BJ (cell line): ENCODE measurements around the gene BTF3L4. TPM values are rescaled to one million over a fixed set of nuclear protein-coding genes. Genes with fewer than 3 reads are reported as not detected.
"Not testable (repeated sequence)": the region's sequence is repeated elsewhere in the genome, so short reads cannot be mapped to it uniquely, and the experiment has no call there.

Experiments used
- CTCF ChIA-PET: fragments of 350-600 bp; formaldehyde crosslinking; extraction: SDS; loops from one replicate; lab custom pipeline; 2021; ENCODE audit warnings: antibody characterized with exemption, inconsistent platforms; lab: Yijun Ruan, JAX
- POLR2A ChIA-PET: fragments of 300-600 bp; sonication (Branson Sonifier 250); formaldehyde crosslinking; extraction: SDS; loops from one replicate; lab custom pipeline; 2021; ENCODE audit warnings: antibody characterized with exemption; lab: Charles Lee
- DNase-seq: peaks from one replicate; pipeline ENCODE4 v3.0.0-alpha.2; 2011; ENCODE audit warnings: low read depth
- H3K27me3 ChIP-seq: 2 replicates; pipeline ENCODE4 v1.6.0; 2011; ENCODE audit warnings: low read length; ENCODE audit not compliant: control insufficient read depth, insufficient read depth
- H3K36me3 ChIP-seq: 2 replicates; pipeline ENCODE4 v1.5.1; 2011; ENCODE audit warnings: low read length; ENCODE audit not compliant: control insufficient read depth, insufficient read depth
- H3K4me3 ChIP-seq: 2 replicates; pipeline ENCODE4 v1.5.1; 2011; ENCODE audit warnings: low read depth, mild to moderate bottlenecking, control low read depth, low read length
- CTCF ChIP-seq: IDR thresholded peaks from 2 replicates; pipeline ENCODE4 v1.5.1; 2011; ENCODE audit warnings: low read depth, mild to moderate bottlenecking, control low read depth, inconsistent platforms, low read length, moderate library complexity; ENCODE audit not compliant: insufficient read depth
- polyA plus RNA-seq: library from polyadenylated mRNA; depleted of rRNA; stranded (reverse); fragments of >200 nt; gene quantifications from 2 replicates; pipeline ENCODE4 v1.2.3, GENCODE V29; 2011

The BTF3L4 gene
- polyA plus RNA-seq, 1 experiment = 31.2 TPM

- ChIA-PET CTCF (no interaction called here), POLR2A (no interaction called here)
- no peaks in the 10 kb centered on the region for H3K27me3 ChIP-seq
- no peak overlapping the region for H3K4me3 ChIP-seq
- peaks cover 6% of the 10 kb centered on the region for H3K36me3 ChIP-seq
- no peak for TF ChIP-seq CTCF
- DNase-seq = no peak
Observed at GRCh38 chr1:52080014-52080415, 23.9 kb downstream of the BTF3L4 start.

GRCh38 chr1:52087892-52088291, 31.8 kb downstream of the BTF3L4 start:
- H3K4me3 ChIP-seq, POLR2A ChIA-PET, DNase-seq, H3K27me3 ChIP-seq, H3K36me3 ChIP-seq: not testable (repeated sequence)
- CTCF ChIA-PET = interaction anchor here (1.2 to 1.3 kb wide), 3 partner anchors 9 to 39 kb away, joined by 3 read pairs; no protein-coding TSS in a partner anchor

GRCh38 chr1:52094300-52094699, 38.2 kb downstream of the BTF3L4 start:
- DNase-seq, CTCF ChIA-PET, H3K27me3 ChIP-seq, POLR2A ChIA-PET, H3K4me3 ChIP-seq, H3K36me3 ChIP-seq: not testable (repeated sequence)

- Histone ChIP-seq H3K36me3 (peaks cover 1% of the 10 kb centered on the region; the same call in 1 of the 2 replicates), H3K4me3 (no peak overlapping the region), H3K27me3 (no peaks in the 10 kb centered on the region)
- DNase-seq = no peak
- ChIA-PET CTCF (no interaction called here), POLR2A (no interaction called here)
- no peak for TF ChIP-seq CTCF
Observed at GRCh38 chr1:52096216-52096615, 40.1 kb downstream of the BTF3L4 start.

GRCh38 chr1:52098139-52098871, 42.2 kb downstream of the BTF3L4 start:
- Histone ChIP-seq H3K36me3 (no peaks in the 10 kb centered on the region), H3K4me3 (no peak overlapping the region), H3K27me3 (no peaks in the 10 kb centered on the region)
- ChIA-PET CTCF (no interaction called here), POLR2A (no interaction called here)
- no peak for TF ChIP-seq CTCF
- DNase-seq = no peak

GRCh38 chr1:52102336-52103013, 46.4 kb downstream of the BTF3L4 start:
- H3K27me3 ChIP-seq = no peaks in the 10 kb centered on the region
- H3K4me3 ChIP-seq = no peak overlapping the region
- no peaks in the 10 kb centered on the region for H3K36me3 ChIP-seq
- ChIA-PET CTCF (no interaction called here), POLR2A (no interaction called here)
- DNase-seq = no peak
- no peak for TF ChIP-seq CTCF
